Suprapubic skin (tissue), 4 donors: Measurements from ENCODE around the gene CSMD2. TPM values are rescaled to one million over a fixed set of nuclear protein-coding genes. Genes with fewer than 3 reads are reported as not detected.

Source experiments
- DNase-seq, 2 donors: peaks; one replicate each; pipeline ENCODE4 v3.0.0-alpha.2; 2019; ENCODE audit warnings: low spot score in 2 of 2
- H3K27ac ChIP-seq: fragments of 200-600 bp; sonication (generic); one replicate; pipeline ENCODE4 v1.5.1; 2019
- H3K27me3 ChIP-seq: fragments of 200-600 bp; sonication (generic); one replicate; pipeline ENCODE4 v1.5.1; 2019
- H3K36me3 ChIP-seq: fragments of 200-600 bp; sonication (generic); one replicate; pipeline ENCODE4 v1.5.1; 2019
- H3K4me1 ChIP-seq: fragments of 200-600 bp; sonication (generic); one replicate; pipeline ENCODE4 v1.5.1; 2019
- H3K4me3 ChIP-seq: fragments of 200-600 bp; sonication (generic); one replicate; pipeline ENCODE4 v1.5.1; 2019; ENCODE audit warnings: mild to moderate bottlenecking
- H3K9me3 ChIP-seq: fragments of 200-600 bp; sonication (generic); one replicate; pipeline ENCODE4 v1.5.1; 2019
- EP300 ChIP-seq: sonication (generic); formaldehyde crosslinking; IDR thresholded peaks from one replicate; pipeline ENCODE4 v1.6.1; 2017; ENCODE audit warnings: antibody characterized with exemption
- POLR2A ChIP-seq, 2 donors: fragments of 450-650 bp; IDR thresholded peaks; one replicate each; pipeline ENCODE4 v1.6.1; 2017; ENCODE audit warnings: antibody characterized with exemption in 2 of 2, mild to moderate bottlenecking in 2 of 2, moderate library complexity in 2 of 2
- POLR2AphosphoS5 ChIP-seq, 3 donors: sonication (generic); formaldehyde crosslinking; IDR thresholded peaks; one replicate each; pipeline ENCODE4 v1.6.1; 2017; ENCODE audit warnings: antibody characterized with exemption in 3 of 3
- WGBS: methylation state at CpG from one replicate; pipeline ENCODE4 v1.1.5; 2018; 5-methylcytosine and 5-hydroxymethylcytosine counted together
- total RNA-seq, 4 donors: library from RNA; depleted of rRNA; stranded (reverse); fragments of >200 nt; gene quantifications; one replicate each; pipeline ENCODE4 v1.1.0, GENCODE V29; 2016
- TF ChIP-seq, protein P1 (sequence below), 2 donors: fragments of 200-600 bp in 1 of 2; fragments of 450-650 bp in 1 of 2; sonication (generic) in 1 of 2; IDR thresholded peaks; one replicate each; pipeline ENCODE4 v1.5.1; 2016 to 2019; ENCODE audit warnings: antibody characterized with exemption in 2 of 2, mild to moderate bottlenecking in 1 of 2, moderate library complexity in 1 of 2

The CSMD2 gene
- total RNA-seq, 4 donors from 2014 or later, result 0.08 to 0.55 (median 0.13) TPM

DNA sequence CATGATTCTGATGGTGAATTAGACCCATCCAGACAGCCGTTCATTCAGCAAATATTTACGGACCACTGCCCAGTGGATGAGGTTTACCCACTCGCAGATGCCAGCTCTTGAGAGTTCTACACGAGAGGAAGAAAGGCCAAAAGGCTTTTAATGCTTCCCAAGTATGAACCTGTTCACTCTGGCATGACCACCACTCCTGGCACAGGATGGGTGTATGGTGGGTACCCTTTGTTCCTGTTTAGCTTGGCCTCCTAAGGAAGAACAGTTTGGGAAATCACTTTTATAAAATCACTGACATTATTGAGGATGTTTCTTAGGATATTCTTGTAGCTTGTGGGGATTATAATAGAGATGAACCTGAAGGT lies 233.9 kb downstream of the CSMD2 start:
- H3K27me3 ChIP-seq, result peaks cover 7% of the 10 kb centered on the region
- no peaks in the 10 kb centered on the region for H3K36me3 ChIP-seq
- no peak overlapping the region for H3K27ac ChIP-seq
- H3K9me3 ChIP-seq, result no peaks in the 10 kb centered on the region
- WGBS, result 80% methylated on average over 4 of the region's 4 CpGs
- DNase-seq, result no peak
- H3K4me3 ChIP-seq, result no peak overlapping the region
- TF ChIP-seq POLR2AphosphoS5 (IDR thresholded peaks at IDR 0.05), result no peak
- TF ChIP-seq, protein P1, sequence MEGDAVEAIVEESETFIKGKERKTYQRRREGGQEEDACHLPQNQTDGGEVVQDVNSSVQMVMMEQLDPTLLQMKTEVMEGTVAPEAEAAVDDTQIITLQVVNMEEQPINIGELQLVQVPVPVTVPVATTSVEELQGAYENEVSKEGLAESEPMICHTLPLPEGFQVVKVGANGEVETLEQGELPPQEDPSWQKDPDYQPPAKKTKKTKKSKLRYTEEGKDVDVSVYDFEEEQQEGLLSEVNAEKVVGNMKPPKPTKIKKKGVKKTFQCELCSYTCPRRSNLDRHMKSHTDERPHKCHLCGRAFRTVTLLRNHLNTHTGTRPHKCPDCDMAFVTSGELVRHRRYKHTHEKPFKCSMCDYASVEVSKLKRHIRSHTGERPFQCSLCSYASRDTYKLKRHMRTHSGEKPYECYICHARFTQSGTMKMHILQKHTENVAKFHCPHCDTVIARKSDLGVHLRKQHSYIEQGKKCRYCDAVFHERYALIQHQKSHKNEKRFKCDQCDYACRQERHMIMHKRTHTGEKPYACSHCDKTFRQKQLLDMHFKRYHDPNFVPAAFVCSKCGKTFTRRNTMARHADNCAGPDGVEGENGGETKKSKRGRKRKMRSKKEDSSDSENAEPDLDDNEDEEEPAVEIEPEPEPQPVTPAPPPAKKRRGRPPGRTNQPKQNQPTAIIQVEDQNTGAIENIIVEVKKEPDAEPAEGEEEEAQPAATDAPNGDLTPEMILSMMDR (IDR thresholded peaks at IDR 0.05), result no peak
- no peak for TF ChIP-seq EP300
- TF ChIP-seq POLR2A (IDR thresholded peaks at IDR 0.05), result no peak
- H3K4me1 ChIP-seq, result no peaks in the 10 kb centered on the region

- H3K9me3 ChIP-seq, result no peaks in the 10 kb centered on the region
- no peak overlapping the region for H3K4me3 ChIP-seq
- no peak for DNase-seq
- no peaks in the 10 kb centered on the region for H3K36me3 ChIP-seq
- peaks cover 4% of the 10 kb centered on the region for H3K27me3 ChIP-seq
- 61% methylated on average over 11 of the region's 11 CpGs for WGBS
- H3K4me1 ChIP-seq, result no peaks in the 10 kb centered on the region
- H3K27ac ChIP-seq, result no peak overlapping the region
- TF ChIP-seq, protein P1 (IDR thresholded peaks at IDR 0.05), result no peak
- no peak for TF ChIP-seq POLR2AphosphoS5 (IDR thresholded peaks at IDR 0.05)
- TF ChIP-seq POLR2A (IDR thresholded peaks at IDR 0.05), result no peak
- TF ChIP-seq EP300, result no peak
Measured at GRCh38 chr1:33930346-33931110, 234.5 kb downstream of the CSMD2 start.

- H3K36me3 ChIP-seq, result no peaks in the 10 kb centered on the region
- peaks cover 3% of the 10 kb centered on the region for H3K27me3 ChIP-seq
- no peak for DNase-seq
- no peak overlapping the region for H3K27ac ChIP-seq
- no peak for TF ChIP-seq POLR2A (IDR thresholded peaks at IDR 0.05)
- TF ChIP-seq EP300, result no peak
- no peak for TF ChIP-seq POLR2AphosphoS5 (IDR thresholded peaks at IDR 0.05)
- TF ChIP-seq, protein P1 (IDR thresholded peaks at IDR 0.05), result no peak
- no peak overlapping the region for H3K4me3 ChIP-seq
- no peaks in the 10 kb centered on the region for H3K4me1 ChIP-seq
- no peaks in the 10 kb centered on the region for H3K9me3 ChIP-seq
Measured at GRCh38 chr1:33928251-33928650, 236.8 kb downstream of the CSMD2 start.

- Histone ChIP-seq H3K27ac (no peak overlapping the region), H3K9me3 (no peaks in the 10 kb centered on the region), H3K36me3 (no peaks in the 10 kb centered on the region), H3K4me3 (no peak overlapping the region), H3K4me1 (no peaks in the 10 kb centered on the region), H3K27me3 (peaks cover 3% of the 10 kb centered on the region)
- no peak for DNase-seq
- WGBS, result 63% methylated on average over 2 of the region's 2 CpGs
- TF ChIP-seq, protein P1 (IDR thresholded peaks at IDR 0.05), result no peak
Measured at GRCh38 chr1:33927721-33928120, 237.3 kb downstream of the CSMD2 start.

GRCh38 chr1:33925586-33925985 lies 239.4 kb downstream of the CSMD2 start:
- H3K36me3 ChIP-seq, result no peaks in the 10 kb centered on the region
- TF ChIP-seq, protein P1 (IDR thresholded peaks at IDR 0.05), result no peak
- TF ChIP-seq POLR2AphosphoS5 (IDR thresholded peaks at IDR 0.05) (no peak), POLR2A (IDR thresholded peaks at IDR 0.05) (no peak), EP300 (no peak)
- no peak overlapping the region for H3K4me3 ChIP-seq
- no peak for DNase-seq
- H3K27ac ChIP-seq, result no peak overlapping the region
- H3K27me3 ChIP-seq, result peaks cover 3% of the 10 kb centered on the region
- 86% methylated on average over 8 of the region's 8 CpGs for WGBS
- H3K4me1 ChIP-seq, result no peaks in the 10 kb centered on the region
- H3K9me3 ChIP-seq, result no peaks in the 10 kb centered on the region
